BLaER1 treated with 17β-estradiol and CSF1 and Interleukin-3, amounts not matched to agents 10 nM and 100 nM (cell line): Measurements from ENCODE around the gene GLP1R.

Experiments
- H3K27ac ChIP-seq, 11 experiments: shearing (Covaris generic); formaldehyde crosslinking; 2 replicates each; pipeline ENCODE4 v1.8.1; 2022
- H3K27me3 ChIP-seq, 11 experiments: shearing (Covaris generic); formaldehyde crosslinking; 2 replicates each; pipeline ENCODE4 v1.8.1; 2022
- H3K36me3 ChIP-seq, 11 experiments: shearing (Covaris generic); formaldehyde crosslinking; 2 replicates each; pipeline ENCODE4 v1.8.1; 2022
- H3K4me1 ChIP-seq, 10 experiments: shearing (Covaris generic); formaldehyde crosslinking; 2 replicates each; pipeline ENCODE4 v1.8.1; 2022
- H3K4me2 ChIP-seq, 11 experiments: shearing (Covaris generic); formaldehyde crosslinking; 2 replicates each; pipeline ENCODE4 v1.8.1; 2022
- H3K4me3 ChIP-seq, 10 experiments: shearing (Covaris generic); formaldehyde crosslinking; 2 replicates each; pipeline ENCODE4 v1.8.1; 2022
- H3K9ac ChIP-seq, 11 experiments: shearing (Covaris generic); formaldehyde crosslinking; 2 replicates each; pipeline ENCODE4 v1.8.1; 2022
- H3K9me3 ChIP-seq, 11 experiments: shearing (Covaris generic); formaldehyde crosslinking; replicated peaks in 1 of 11; 2 replicates each; pipeline ENCODE4 v1.8.1; 2022
- H4K20me1 ChIP-seq, 11 experiments: shearing (Covaris generic); formaldehyde crosslinking; 2 replicates each; pipeline ENCODE4 v1.8.1; 2022
- Cebpa-rat ChIP-seq, 11 experiments: shearing (Covaris generic); IDR thresholded peaks; 2 replicates each; pipeline ENCODE4 v1.8.1; 2022

GLP1R gene

GRCh38 chr6:39092124-39092523, 43.5 kb downstream of the GLP1R start:
- Histone ChIP-seq H3K4me2 (no peak overlapping the region), H3K9ac (no peak overlapping the region), H4K20me1 (0 out of 22 replicates have a peak, but pooled peaks cover 0 to 4% (median 0%) of the 10 kb centered on the region in 11 experiments), H3K27ac (no peak overlapping the region), H3K4me1 (peaks cover 10 to 27% (median 12%) of the 10 kb centered on the region in 10 experiments; a peak in 19 of 20 replicates), H3K27me3 (no peaks in the 10 kb centered on the region), H3K9me3 (no peaks in the 10 kb centered on the region), H3K36me3 (no peaks in the 10 kb centered on the region), H3K4me3 (no peak overlapping the region)
- TF ChIP-seq Cebpa-rat (IDR thresholded peaks at IDR 0.05) = no peak

- H3K36me3 ChIP-seq = no peaks in the 10 kb centered on the region
- no peak overlapping the region for H3K4me2 ChIP-seq
- H3K27me3 ChIP-seq = no peaks in the 10 kb centered on the region
- 0 out of 22 replicates have a peak, but pooled peaks cover 0 to 4% (median 0%) of the 10 kb centered on the region in 11 experiments for H4K20me1 ChIP-seq
- no peak overlapping the region for H3K4me3 ChIP-seq
- no peak overlapping the region for H3K27ac ChIP-seq
- no peaks in the 10 kb centered on the region for H3K9me3 ChIP-seq
- no peak for TF ChIP-seq Cebpa-rat (IDR thresholded peaks at IDR 0.05)
- H3K9ac ChIP-seq = no peak overlapping the region
- peaks cover 10 to 22% (median 12%) of the 10 kb centered on the region in 10 experiments; a peak in 19 of 20 replicates for H3K4me1 ChIP-seq
Observed at GRCh38 chr6:39093149-39093708, 44.6 kb downstream of the GLP1R start.

GRCh38 chr6:39095578-39095977, 47.0 kb downstream of the GLP1R start:
- Histone ChIP-seq H3K4me2 (no peak overlapping the region), H3K27ac (no peak overlapping the region), H3K36me3 (no peaks in the 10 kb centered on the region), H3K9me3 (no peaks in the 10 kb centered on the region), H3K4me3 (no peak overlapping the region), H3K27me3 (no peaks in the 10 kb centered on the region), H3K4me1 (peaks cover 0 to under 1% (median 0%) of the 10 kb centered on the region in 10 experiments; a peak in 2 of 20 replicates), H4K20me1 (no peaks in the 10 kb centered on the region), H3K9ac (no peak overlapping the region)
- TF ChIP-seq Cebpa-rat (IDR thresholded peaks at IDR 0.05) = no peak

- no peak for TF ChIP-seq Cebpa-rat (IDR thresholded peaks at IDR 0.05)
- H3K36me3 ChIP-seq = peaks cover 2 to 16% (median 6%) of the 10 kb centered on the region in 11 experiments; a peak in 15 of 22 replicates
- H3K9me3 ChIP-seq = no peaks in the 10 kb centered on the region
- no peak overlapping the region for H3K4me3 ChIP-seq
- no peak overlapping the region for H3K27ac ChIP-seq
- peaks cover 0 to 14% (median 8%) of the 10 kb centered on the region in 10 experiments; a peak in 10 of 20 replicates for H3K4me1 ChIP-seq
- no peaks in the 10 kb centered on the region for H3K27me3 ChIP-seq
- no peak overlapping the region for H3K4me2 ChIP-seq
- H4K20me1 ChIP-seq = peaks cover 0 to 3% (median 0%) of the 10 kb centered on the region in 11 experiments; a peak in 1 of 22 replicates
- H3K9ac ChIP-seq = no peak overlapping the region
Observed at GRCh38 chr6:39100358-39100757, 51.8 kb downstream of the GLP1R start.

DNA sequence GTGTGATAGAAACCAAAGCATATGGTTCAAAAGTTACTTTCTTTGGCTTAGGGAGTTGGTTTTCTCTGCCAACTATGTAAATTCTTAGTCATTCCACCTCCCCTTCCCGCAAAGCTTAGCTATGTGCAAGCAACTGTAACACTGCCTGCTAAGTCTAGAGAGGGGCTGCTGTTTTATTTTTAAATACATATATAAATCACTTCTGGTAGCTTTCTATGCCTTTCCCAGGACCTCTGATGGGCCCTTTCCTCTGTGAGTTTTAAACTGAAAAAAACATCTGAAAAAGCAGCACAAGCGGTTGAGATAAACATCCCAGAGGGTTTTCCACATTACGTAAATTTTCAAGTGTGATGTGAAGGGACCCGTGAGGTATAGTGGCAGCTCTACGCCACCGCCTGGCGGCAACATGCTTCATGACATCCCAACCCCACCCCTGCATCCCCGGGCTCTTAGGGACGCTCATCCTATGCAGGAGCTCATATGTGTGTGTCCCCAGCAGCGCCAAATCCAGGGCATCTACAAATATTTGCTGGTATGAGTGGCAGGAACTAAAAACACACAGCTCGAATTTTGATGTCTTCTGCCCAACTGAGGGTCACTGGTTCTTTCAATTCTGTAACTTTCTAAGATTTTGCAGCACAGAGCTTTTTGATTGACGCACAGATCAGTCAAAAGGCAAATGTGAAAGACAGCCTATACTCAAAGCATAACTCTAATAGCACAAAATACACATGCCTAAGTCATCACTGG, 53.7 kb downstream of the GLP1R start:
- peaks cover 0 to 14% (median 8%) of the 10 kb centered on the region in 10 experiments; a peak in 11 of 20 replicates for H3K4me1 ChIP-seq
- H3K9ac ChIP-seq = no peak overlapping the region
- no peak for TF ChIP-seq Cebpa-rat (IDR thresholded peaks at IDR 0.05)
- H3K36me3 ChIP-seq = peaks cover 3 to 25% (median 10%) of the 10 kb centered on the region in 11 experiments; a peak in 15 of 22 replicates
- H3K9me3 ChIP-seq = no peaks in the 10 kb centered on the region
- no peak overlapping the region for H3K4me3 ChIP-seq
- no peak overlapping the region for H3K27ac ChIP-seq
- H4K20me1 ChIP-seq = peaks cover 0 to 3% (median 0%) of the 10 kb centered on the region in 11 experiments; a peak in 2 of 22 replicates
- no peaks in the 10 kb centered on the region for H3K27me3 ChIP-seq
- peak overlapping the region in 3 of 11 experiments; percentile 24 to 40 (median 35); a peak in 5 of 22 replicates for H3K4me2 ChIP-seq

DNA sequence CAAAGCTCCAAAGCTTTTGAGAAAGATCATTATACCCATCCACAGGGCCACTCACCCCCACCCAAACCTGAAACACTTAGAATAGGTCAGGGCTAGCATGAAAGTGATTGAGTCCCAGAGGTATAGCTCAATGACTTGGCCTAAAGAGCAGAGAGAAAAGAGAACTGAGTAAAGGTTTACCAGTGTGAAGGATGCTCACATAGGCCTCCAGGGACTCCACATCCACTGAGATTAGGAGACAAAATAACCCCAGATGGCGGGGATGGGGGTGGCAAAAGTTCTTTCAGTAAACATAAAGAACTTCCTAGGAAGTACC, 54.2 kb downstream of the GLP1R start:
- H3K9ac ChIP-seq = no peak overlapping the region
- no peaks in the 10 kb centered on the region for H3K9me3 ChIP-seq
- H3K4me2 ChIP-seq = peak overlapping the region in 5 of 11 experiments; percentile 24 to 43 (median 35); a peak in 5 of 22 replicates
- peaks cover 0 to 3% (median 0%) of the 10 kb centered on the region in 11 experiments; a peak in 2 of 22 replicates for H4K20me1 ChIP-seq
- TF ChIP-seq Cebpa-rat (IDR thresholded peaks at IDR 0.05) = no peak
- no peak overlapping the region for H3K4me3 ChIP-seq
- no peaks in the 10 kb centered on the region for H3K27me3 ChIP-seq
- H3K36me3 ChIP-seq = peaks cover 3 to 25% (median 10%) of the 10 kb centered on the region in 11 experiments; a peak in 15 of 22 replicates
- H3K27ac ChIP-seq = no peak overlapping the region
- H3K4me1 ChIP-seq = peaks cover 0 to 14% (median 8%) of the 10 kb centered on the region in 10 experiments; a peak in 11 of 20 replicates

GRCh38 chr6:39104528-39104927, 55.9 kb downstream of the GLP1R start:
- no peak overlapping the region for H3K4me3 ChIP-seq
- no peaks in the 10 kb centered on the region for H3K27me3 ChIP-seq
- no peak overlapping the region for H3K9ac ChIP-seq
- peaks cover 5 to 16% (median 9%) of the 10 kb centered on the region in 10 experiments; a peak in 15 of 20 replicates for H3K4me1 ChIP-seq
- H3K27ac ChIP-seq = no peak overlapping the region
- H3K9me3 ChIP-seq = no peaks in the 10 kb centered on the region
- peaks cover 0 to 3% (median 0%) of the 10 kb centered on the region in 11 experiments; a peak in 2 of 22 replicates for H4K20me1 ChIP-seq
- H3K36me3 ChIP-seq = peaks cover 7 to 37% (median 21%) of the 10 kb centered on the region in 11 experiments; a peak in 19 of 22 replicates
- TF ChIP-seq Cebpa-rat (IDR thresholded peaks at IDR 0.05) = no peak
- H3K4me2 ChIP-seq = no peak overlapping the region

DNA sequence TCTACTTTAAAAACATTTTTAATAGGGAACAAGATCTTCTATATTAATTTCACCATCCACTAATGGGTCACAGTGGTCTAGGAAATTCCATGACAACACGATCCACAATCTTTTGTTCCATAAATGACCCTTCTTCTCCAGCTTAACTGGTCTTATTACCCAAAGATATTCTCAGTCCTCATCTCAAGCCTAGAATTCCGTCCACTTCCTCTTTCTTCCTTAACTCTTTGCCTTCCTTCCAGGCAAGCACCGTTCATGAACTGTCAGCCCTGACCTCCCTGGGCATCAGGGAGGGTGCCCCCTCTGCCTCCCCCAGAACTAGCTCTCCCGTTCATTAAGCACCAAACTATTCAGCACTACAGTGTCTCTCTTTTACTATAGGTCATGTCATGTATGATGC, 58.5 kb downstream of the GLP1R start:
- Histone ChIP-seq H3K27me3 (no peaks in the 10 kb centered on the region), H3K36me3 (peaks cover 7 to 48% (median 27%) of the 10 kb centered on the region in 11 experiments; a peak in 19 of 22 replicates), H3K4me3 (no peak overlapping the region), H3K9me3 (no peaks in the 10 kb centered on the region), H3K4me2 (0 out of 22 replicates have a peak overlapping the region, but pooled peaks of 1 of the 11 experiments have one; percentile 17), H3K27ac (no peak overlapping the region), H4K20me1 (peaks cover 0 to 3% (median 0%) of the 10 kb centered on the region in 11 experiments; a peak in 2 of 22 replicates), H3K9ac (no peak overlapping the region), H3K4me1 (peaks cover 5 to 25% (median 10%) of the 10 kb centered on the region in 10 experiments; a peak in 15 of 20 replicates)
- no peak for TF ChIP-seq Cebpa-rat (IDR thresholded peaks at IDR 0.05)

DNA sequence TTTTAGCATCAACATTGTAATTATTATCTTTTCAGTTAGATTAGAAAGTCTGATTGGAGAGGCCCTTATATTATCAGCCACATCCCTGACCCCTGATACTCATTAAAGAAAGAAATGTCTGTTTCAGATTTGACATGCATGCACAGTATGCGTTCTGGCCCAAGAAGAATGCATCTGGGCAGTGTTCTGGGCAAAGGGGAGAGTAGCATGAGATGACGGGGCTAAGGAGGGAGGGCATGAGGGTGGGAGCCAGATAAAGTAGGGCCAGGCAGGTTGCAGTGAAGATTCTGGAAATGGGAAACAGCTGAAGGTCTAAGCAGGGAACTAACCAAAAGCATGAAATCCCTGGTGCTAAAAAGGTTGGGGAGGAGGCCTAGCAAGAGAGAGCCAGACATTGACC, 59.1 kb downstream of the GLP1R start:
- H3K9ac ChIP-seq = no peak overlapping the region
- no peak overlapping the region for H3K27ac ChIP-seq
- TF ChIP-seq Cebpa-rat (IDR thresholded peaks at IDR 0.05) = no peak

More for the DNA sequence above, 59.1 kb downstream of the GLP1R start:
- peaks cover 0 to 3% (median 0%) of the 10 kb centered on the region in 11 experiments; a peak in 2 of 22 replicates for H4K20me1 ChIP-seq
- no peak overlapping the region for H3K4me3 ChIP-seq
- no peak overlapping the region for H3K4me2 ChIP-seq
- H3K4me1 ChIP-seq = peaks cover 5 to 25% (median 7%) of the 10 kb centered on the region in 10 experiments; a peak in 15 of 20 replicates
- H3K27me3 ChIP-seq = no peaks in the 10 kb centered on the region
- peaks cover 7 to 48% (median 27%) of the 10 kb centered on the region in 11 experiments; a peak in 19 of 22 replicates for H3K36me3 ChIP-seq
- H3K9me3 ChIP-seq = no peaks in the 10 kb centered on the region
